SH-SY5Y (cell line): ENCODE results near the gene FLYWCH1.

ENCODE experiments used
- GATA2 ChIP-seq: IDR thresholded peaks from 2 replicates; pipeline ENCODE4 v1.6.1; 2011; ENCODE audit warnings: mild to moderate bottlenecking, low read depth, low read length
- GATA3 ChIP-seq: IDR thresholded peaks from 2 replicates; pipeline ENCODE4 v1.6.1; 2011; ENCODE audit warnings: low read depth, mild to moderate bottlenecking, low read length, moderate library complexity

DNA sequence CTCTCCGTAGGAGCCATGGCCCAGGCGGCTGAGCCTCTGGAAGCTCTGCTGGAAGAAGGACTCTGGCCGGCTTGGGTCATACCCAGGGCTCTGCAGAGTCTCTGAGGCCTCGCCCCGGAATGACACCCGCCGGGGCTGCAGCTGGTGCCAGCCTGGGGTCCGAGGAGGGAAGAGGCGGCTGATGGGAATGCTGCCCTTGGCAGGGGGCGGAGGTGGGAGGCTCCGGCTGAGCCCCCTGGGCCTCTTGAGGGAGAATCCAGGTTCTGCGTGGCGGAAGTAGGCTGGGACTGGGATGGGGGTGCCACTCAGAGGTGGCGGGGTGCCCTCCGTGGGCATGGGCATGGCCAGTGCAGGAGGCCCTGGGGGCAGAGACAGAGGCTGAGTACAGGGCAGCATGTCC lies 64.9 kb downstream of the FLYWCH1 start:
- no peak for TF ChIP-seq GATA2
- TF ChIP-seq GATA3, result no peak
